HG03066 (cell line): ENCODE measurements around the gene HS6ST3.

Experiments used
- ATAC-seq: cut with Tn5 transposase; IDR thresholded peaks from one replicate; pipeline ENCODE4 v1.9.1; 2021; ENCODE audit warnings: low read depth; ENCODE audit not compliant: unreplicated experiment

HS6ST3 gene

GRCh38 chr13:96860882-96861281, 771.0 kb downstream of the HS6ST3 start:
- ATAC-seq = no peak

- ATAC-seq = no peak
Observed at GRCh38 chr13:96862093-96862492, 772.2 kb downstream of the HS6ST3 start.

GRCh38 chr13:96862999-96863398, 773.1 kb downstream of the HS6ST3 start:
- ATAC-seq = no peak

- no peak for ATAC-seq
Observed at GRCh38 chr13:96871469-96871868, 781.6 kb downstream of the HS6ST3 start.

- no peak for ATAC-seq
Observed at GRCh38 chr13:96880419-96880818, 790.5 kb downstream of the HS6ST3 start.
